Ovary (tissue), 3 donors: ENCODE measurements around the gene ZNF593OS.

Experiments
- CTCF ChIP-seq, 3 donors: fragments of 450-650 bp in 2 of 3; fragments of 200-600 bp in 1 of 3; IDR thresholded peaks; one replicate each; pipeline versions ENCODE4 v1.5.1 to v1.8.0; 2016 to 2022; ENCODE audit warnings: antibody characterized with exemption in 3 of 3, mild to moderate bottlenecking in 1 of 3
- POLR2A ChIP-seq: fragments of 450-650 bp; IDR thresholded peaks from one replicate; pipeline ENCODE4 v1.6.1; 2017; ENCODE audit warnings: antibody characterized with exemption, mild to moderate bottlenecking, moderate library complexity
- donor health status: DM: no; HTN: no; CAD: no.

GRCh38 chr1:26119892-26120608 is 51.6 kb downstream of the ZNF593OS start:
- TF ChIP-seq CTCF (IDR thresholded peaks at IDR 0.05) (no peak), POLR2A (no peak)
